Upper lobe of left lung (tissue), 4 donors: ENCODE measurements around the gene SEMA6A.

Source experiments
- CTCF ChIP-seq, 6 experiments: fragments of 450-650 bp in 4 of 6; fragments of 200-600 bp in 2 of 6; sonication (generic) in 2 of 6; IDR thresholded peaks; one replicate each; pipeline ENCODE4 v1.5.1; 2016 to 2019; ENCODE audit warnings: antibody characterized with exemption in 6 of 6
- EP300 ChIP-seq, 4 donors: sonication (generic); formaldehyde crosslinking; IDR thresholded peaks; one replicate each; pipeline ENCODE4 v1.5.1; 2017; ENCODE audit warnings: antibody characterized with exemption in 4 of 4, control low read depth in 2 of 4
- POLR2A ChIP-seq, 4 donors: fragments of 450-650 bp; IDR thresholded peaks; one replicate each; pipeline ENCODE4 v1.5.1; 2016 to 2017; ENCODE audit warnings: antibody characterized with exemption in 4 of 4, mild to moderate bottlenecking in 2 of 4

- TF ChIP-seq EP300 (IDR thresholded peaks at IDR 0.05) = no peak
- no peak for TF ChIP-seq CTCF (IDR thresholded peaks at IDR 0.05)
- TF ChIP-seq POLR2A (IDR thresholded peaks at IDR 0.05) = no peak
These were observed 179.4 kb downstream of the SEMA6A start for GRCh38 chr5:116395226-116395625.
